Activated CD8-positive, alpha-beta memory T cell treated with anti-CD3 and anti-CD28 coated beads, Interleukin-2, amount 50 U/mL, for 48 hours (primary cell): ENCODE results near the gene TREML4.

Experiments
- DNase-seq: peaks from one replicate; pipeline ENCODE4 v3.0.0-alpha.2; 2020

Gene TREML4

DNA sequence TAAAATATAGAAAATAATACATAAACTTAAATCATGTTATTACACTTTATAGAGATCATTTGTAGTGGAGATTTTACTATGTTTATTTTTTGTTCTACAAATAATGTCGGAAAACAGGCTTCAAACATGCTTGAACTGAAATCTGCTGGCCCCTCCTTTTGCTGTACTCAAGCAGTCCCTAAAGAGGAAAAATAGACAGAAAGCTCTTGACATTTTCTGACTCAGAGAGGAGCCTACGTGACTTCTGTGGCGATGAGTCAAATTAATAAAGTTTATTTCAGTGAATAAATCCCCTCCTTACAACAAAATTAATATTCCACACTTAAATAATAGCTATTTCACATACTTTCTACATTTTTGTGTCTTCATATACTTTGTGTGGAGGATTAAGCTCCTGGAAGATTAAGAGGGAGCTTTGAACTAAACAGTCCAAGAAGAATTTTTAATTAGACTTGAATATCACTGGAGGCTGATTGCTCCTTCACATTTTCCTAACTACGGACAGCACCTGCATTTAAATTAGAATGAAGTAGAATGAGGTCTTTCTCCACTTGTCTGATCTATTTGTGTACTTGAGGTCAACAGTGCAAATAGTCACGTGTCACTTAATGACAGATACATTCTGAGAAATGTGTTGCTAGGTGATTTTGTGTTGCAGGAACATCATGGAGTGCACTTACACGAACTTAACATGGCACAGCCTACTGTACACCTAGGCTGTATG, 60.0 kb downstream of the TREML4 start:
- no peak for DNase-seq
